Prostate gland (tissue), 2 donors: ENCODE measurements around the gene FAM89B.

ENCODE experiments used
- POLR2A ChIP-seq: fragments of 450-650 bp; IDR thresholded peaks from one replicate; pipeline ENCODE4 v1.6.1; 2016; ENCODE audit warnings: antibody characterized with exemption, mild to moderate bottlenecking
- POLR2AphosphoS5 ChIP-seq: sonication (generic); formaldehyde crosslinking; IDR thresholded peaks from one replicate; pipeline ENCODE4 v1.6.1; 2017; ENCODE audit warnings: antibody characterized with exemption
- TF ChIP-seq, protein P1 (sequence below), 4 experiments: fragments of 200-600 bp in 2 of 4; fragments of 450-650 bp in 2 of 4; sonication (generic) in 2 of 4; IDR thresholded peaks; 1 replicate in 3 of 4; 2 replicates in 1 of 4; pipeline ENCODE4 v1.5.1; 2016 to 2019; ENCODE audit warnings: antibody characterized with exemption in 4 of 4, mild to moderate bottlenecking in 2 of 4, moderate library complexity in 2 of 4

DNA sequence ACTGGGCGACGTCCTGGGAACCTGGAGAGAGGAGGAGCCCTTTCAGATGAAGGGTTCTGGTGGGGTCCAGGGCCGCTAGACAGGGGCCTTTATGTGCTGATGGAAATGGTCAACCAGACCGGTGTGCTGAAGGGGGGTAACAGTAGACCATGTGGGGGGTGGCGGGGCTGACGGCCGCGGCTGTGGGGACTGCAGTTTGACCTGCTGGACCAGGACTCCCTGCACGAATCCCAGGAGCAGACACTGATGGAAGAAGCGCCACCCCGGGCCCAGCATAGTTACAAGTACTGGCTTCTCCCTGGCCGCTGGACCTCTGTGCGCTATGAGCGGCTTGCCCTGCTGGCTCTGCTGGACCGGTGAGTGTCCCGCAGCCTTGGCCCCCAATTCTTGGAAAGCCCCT is 49.7 kb downstream of the FAM89B start:
- TF ChIP-seq, protein P1, sequence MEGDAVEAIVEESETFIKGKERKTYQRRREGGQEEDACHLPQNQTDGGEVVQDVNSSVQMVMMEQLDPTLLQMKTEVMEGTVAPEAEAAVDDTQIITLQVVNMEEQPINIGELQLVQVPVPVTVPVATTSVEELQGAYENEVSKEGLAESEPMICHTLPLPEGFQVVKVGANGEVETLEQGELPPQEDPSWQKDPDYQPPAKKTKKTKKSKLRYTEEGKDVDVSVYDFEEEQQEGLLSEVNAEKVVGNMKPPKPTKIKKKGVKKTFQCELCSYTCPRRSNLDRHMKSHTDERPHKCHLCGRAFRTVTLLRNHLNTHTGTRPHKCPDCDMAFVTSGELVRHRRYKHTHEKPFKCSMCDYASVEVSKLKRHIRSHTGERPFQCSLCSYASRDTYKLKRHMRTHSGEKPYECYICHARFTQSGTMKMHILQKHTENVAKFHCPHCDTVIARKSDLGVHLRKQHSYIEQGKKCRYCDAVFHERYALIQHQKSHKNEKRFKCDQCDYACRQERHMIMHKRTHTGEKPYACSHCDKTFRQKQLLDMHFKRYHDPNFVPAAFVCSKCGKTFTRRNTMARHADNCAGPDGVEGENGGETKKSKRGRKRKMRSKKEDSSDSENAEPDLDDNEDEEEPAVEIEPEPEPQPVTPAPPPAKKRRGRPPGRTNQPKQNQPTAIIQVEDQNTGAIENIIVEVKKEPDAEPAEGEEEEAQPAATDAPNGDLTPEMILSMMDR (IDR thresholded peaks at IDR 0.05) = no peak
- TF ChIP-seq POLR2AphosphoS5 (no peak), POLR2A (no peak)
